Loucy (cell line): Measurements from ENCODE around the gene GNL1.

Source experiments
- H2AFZ ChIP-seq: fragments of 200-600 bp; sonication (generic); 2 replicates; pipeline ENCODE4 v1.6.0; 2016; ENCODE audit warnings: antibody characterized with exemption, mild to moderate bottlenecking, low read length, moderate library complexity
- H3F3A ChIP-seq: fragments of 200-600 bp; 2 replicates; pipeline ENCODE4 v1.6.0; 2016; ENCODE audit warnings: antibody characterized with exemption, low read depth, mild to moderate bottlenecking
- H3K27me3 ChIP-seq: fragments of 200-600 bp; sonication (generic); 2 replicates; pipeline ENCODE4 v1.6.1; 2014; ENCODE audit warnings: low read length, mild to moderate bottlenecking; ENCODE audit not compliant: insufficient read depth, poor library complexity, severe bottlenecking
- H3K36me3 ChIP-seq: fragments of 200-600 bp; sonication (generic); 2 replicates; pipeline ENCODE4 v1.6.1; 2016; ENCODE audit warnings: low read length; ENCODE audit not compliant: insufficient read depth
- H3K4me1 ChIP-seq: fragments of 200-600 bp; sonication (generic); 2 replicates; pipeline ENCODE4 v1.5.1; 2014; ENCODE audit warnings: low read length, mild to moderate bottlenecking; ENCODE audit not compliant: insufficient read depth, poor library complexity, severe bottlenecking
- H3K4me2 ChIP-seq: fragments of 200-600 bp; sonication (generic); 2 replicates; pipeline ENCODE4 v1.6.0; 2014; ENCODE audit warnings: antibody characterized with exemption, low read length, low read depth, mild to moderate bottlenecking; ENCODE audit not compliant: poor library complexity, severe bottlenecking
- H3K4me3 ChIP-seq: fragments of 200-600 bp; sonication (generic); 2 replicates; pipeline ENCODE4 v1.5.1; 2014; ENCODE audit warnings: low read length, mild to moderate bottlenecking, mixed read lengths; ENCODE audit not compliant: poor library complexity, severe bottlenecking
- H3K79me2 ChIP-seq: fragments of 200-600 bp; sonication (generic); 2 replicates; pipeline ENCODE4 v1.6.1; 2014; ENCODE audit warnings: low read length; ENCODE audit not compliant: insufficient read depth
- H3K9ac ChIP-seq: fragments of 200-600 bp; sonication (generic); 2 replicates; pipeline ENCODE4 v1.6.0; 2014; ENCODE audit warnings: mild to moderate bottlenecking, low read depth, low read length, moderate library complexity; ENCODE audit not compliant: poor library complexity, severe bottlenecking
- H3K9me2 ChIP-seq: fragments of 200-600 bp; sonication (generic); replicated peaks from 2 replicates; pipeline ENCODE4 v1.6.1; 2016; ENCODE audit warnings: low read depth, low read length, mixed read lengths
- H3K9me3 ChIP-seq: fragments of 200-600 bp; sonication (generic); 2 replicates; pipeline ENCODE4 v1.6.1; 2014; ENCODE audit warnings: mild to moderate bottlenecking, antibody characterized with exemption, low read length, low read depth; ENCODE audit not compliant: insufficient read depth
- H4K20me1 ChIP-seq: fragments of 200-600 bp; sonication (generic); 2 replicates; pipeline ENCODE4 v1.6.0; 2014; ENCODE audit warnings: antibody characterized with exemption, low read length, mild to moderate bottlenecking; ENCODE audit not compliant: insufficient read depth, poor library complexity, severe bottlenecking
- EZH2phosphoT487 ChIP-seq: fragments of 200-600 bp; IDR thresholded peaks from 2 replicates; pipeline ENCODE4 v1.6.1; 2018; ENCODE audit warnings: antibody characterized with exemption, mild to moderate bottlenecking, moderate library complexity, borderline replicate concordance
- TF ChIP-seq, protein P1 (sequence below): fragments of 200-600 bp; sonication (generic); conservative IDR thresholded peaks from 2 replicates; pipeline ENCODE4 v1.5.1; 2014; ENCODE audit warnings: mild to moderate bottlenecking, antibody characterized with exemption, low read length

Gene GNL1

DNA sequence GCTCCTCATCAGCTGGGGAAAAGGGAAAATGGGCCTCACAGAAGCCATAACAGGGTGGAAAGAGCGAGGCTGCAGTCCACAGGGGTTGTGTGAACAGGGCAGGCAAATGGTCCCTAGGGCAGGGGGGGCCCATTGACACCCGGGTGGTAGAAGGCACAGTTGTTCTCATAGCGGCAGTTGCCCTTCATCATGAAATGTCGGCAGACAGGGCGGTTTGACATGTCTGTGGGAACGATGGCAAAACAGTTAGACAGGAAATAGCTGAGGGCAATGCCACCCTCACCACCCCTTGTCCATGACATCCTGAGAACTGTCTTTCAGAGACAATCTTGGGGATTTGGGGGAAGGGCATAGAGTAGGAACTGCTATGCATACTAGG, 45.1 kb upstream of the GNL1 start:
- Histone ChIP-seq H3K4me1 (no peaks in the 10 kb centered on the region), H3K27me3 (no peaks in the 10 kb centered on the region), H2AFZ (no peak overlapping the region), H4K20me1 (no peaks in the 10 kb centered on the region), H3K4me3 (no peak overlapping the region), H3K9me2 (no peaks in the 10 kb centered on the region), H3K9ac (no peak overlapping the region), H3F3A (peaks cover 5% of the 10 kb centered on the region; the same call in 1 of the 2 replicates), H3K9me3 (no peaks in the 10 kb centered on the region), H3K36me3 (peaks cover 60% of the 10 kb centered on the region; the same call in 1 of the 2 replicates), H3K79me2 (no peaks in the 10 kb centered on the region), H3K4me2 (no peak overlapping the region)
- TF ChIP-seq, protein P1, sequence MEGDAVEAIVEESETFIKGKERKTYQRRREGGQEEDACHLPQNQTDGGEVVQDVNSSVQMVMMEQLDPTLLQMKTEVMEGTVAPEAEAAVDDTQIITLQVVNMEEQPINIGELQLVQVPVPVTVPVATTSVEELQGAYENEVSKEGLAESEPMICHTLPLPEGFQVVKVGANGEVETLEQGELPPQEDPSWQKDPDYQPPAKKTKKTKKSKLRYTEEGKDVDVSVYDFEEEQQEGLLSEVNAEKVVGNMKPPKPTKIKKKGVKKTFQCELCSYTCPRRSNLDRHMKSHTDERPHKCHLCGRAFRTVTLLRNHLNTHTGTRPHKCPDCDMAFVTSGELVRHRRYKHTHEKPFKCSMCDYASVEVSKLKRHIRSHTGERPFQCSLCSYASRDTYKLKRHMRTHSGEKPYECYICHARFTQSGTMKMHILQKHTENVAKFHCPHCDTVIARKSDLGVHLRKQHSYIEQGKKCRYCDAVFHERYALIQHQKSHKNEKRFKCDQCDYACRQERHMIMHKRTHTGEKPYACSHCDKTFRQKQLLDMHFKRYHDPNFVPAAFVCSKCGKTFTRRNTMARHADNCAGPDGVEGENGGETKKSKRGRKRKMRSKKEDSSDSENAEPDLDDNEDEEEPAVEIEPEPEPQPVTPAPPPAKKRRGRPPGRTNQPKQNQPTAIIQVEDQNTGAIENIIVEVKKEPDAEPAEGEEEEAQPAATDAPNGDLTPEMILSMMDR: no peak
- TF ChIP-seq EZH2phosphoT487: no peak

DNA sequence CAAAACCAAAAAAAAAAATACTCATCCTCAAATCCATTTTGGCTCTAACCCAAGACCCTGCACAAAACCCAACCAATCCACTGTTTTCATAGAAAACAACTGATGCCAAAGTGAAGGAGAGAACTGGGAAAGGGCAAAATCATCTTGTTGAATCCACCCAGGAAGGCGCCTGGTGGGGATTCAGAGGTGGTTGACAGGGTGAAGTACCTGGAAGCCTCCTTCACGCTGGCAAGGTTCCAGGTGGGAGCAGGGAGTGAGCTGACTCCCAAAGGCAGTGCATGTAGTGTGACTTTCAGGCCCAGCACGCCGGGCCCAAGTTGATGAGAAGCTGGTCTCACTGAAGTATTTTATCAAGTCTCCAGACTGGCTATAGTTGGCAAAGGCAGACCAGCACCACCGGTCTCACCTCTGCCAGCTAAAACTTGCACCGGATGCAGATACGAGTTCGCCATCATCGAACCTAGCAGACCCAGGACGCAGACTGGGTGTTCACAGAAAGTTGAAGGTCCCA, 44.2 kb upstream of the GNL1 start:
- Histone ChIP-seq H3K9me3 (no peaks in the 10 kb centered on the region), H3K4me2 (no peak overlapping the region), H4K20me1 (no peaks in the 10 kb centered on the region), H3K4me3 (no peak overlapping the region), H3K36me3 (peaks cover 52% of the 10 kb centered on the region; the same call in 1 of the 2 replicates), H3K9me2 (no peaks in the 10 kb centered on the region), H3K4me1 (no peaks in the 10 kb centered on the region), H3F3A (peaks cover 5% of the 10 kb centered on the region; the same call in 1 of the 2 replicates), H2AFZ (no peak overlapping the region), H3K79me2 (no peaks in the 10 kb centered on the region), H3K9ac (no peak overlapping the region), H3K27me3 (no peaks in the 10 kb centered on the region)
- TF ChIP-seq EZH2phosphoT487: no peak
- TF ChIP-seq, protein P1: no peak

DNA sequence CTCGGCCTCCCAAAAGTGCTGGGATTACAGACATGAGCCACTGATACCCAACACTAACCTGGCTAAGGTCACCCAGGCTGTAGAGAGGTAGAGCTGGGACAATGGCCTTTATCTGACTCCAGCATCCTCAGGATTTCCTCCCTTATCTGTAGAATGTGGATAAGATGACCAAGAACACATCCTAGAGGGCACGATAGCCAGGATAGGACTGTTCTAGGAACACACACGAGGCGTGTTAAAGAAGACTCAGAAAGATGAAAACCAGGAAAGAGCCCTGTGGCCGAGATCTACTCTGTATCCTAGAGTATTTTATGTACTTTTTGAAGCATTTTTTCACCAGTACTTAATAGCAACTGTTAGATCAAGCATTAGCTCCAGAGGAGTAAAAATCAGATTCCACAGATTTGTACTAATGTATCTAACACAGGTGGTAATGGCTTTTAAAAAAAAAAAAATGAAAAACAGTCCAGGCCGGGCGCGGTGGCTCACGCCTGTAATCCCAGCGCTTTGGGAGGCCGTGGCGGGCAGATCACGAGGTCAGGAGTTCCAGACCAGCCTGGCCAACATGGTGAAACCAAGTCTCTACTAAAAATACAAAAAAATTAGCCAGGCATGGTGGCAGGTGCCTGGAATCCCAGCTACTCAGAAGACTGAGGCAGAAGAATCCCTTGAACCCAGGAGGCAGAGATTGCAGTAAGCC, 43.5 kb upstream of the GNL1 start:
- H3K9me2 ChIP-seq: no peaks in the 10 kb centered on the region
- H3K4me3 ChIP-seq: no peak overlapping the region
- peaks cover 46% of the 10 kb centered on the region; the same call in 1 of the 2 replicates for H3K36me3 ChIP-seq
- no peak overlapping the region for H3K4me2 ChIP-seq
- no peaks in the 10 kb centered on the region for H3K4me1 ChIP-seq
- H3F3A ChIP-seq: peaks cover 5% of the 10 kb centered on the region; the same call in 1 of the 2 replicates
- TF ChIP-seq, protein P1: no peak
- no peak for TF ChIP-seq EZH2phosphoT487
- H3K9me3 ChIP-seq: no peaks in the 10 kb centered on the region
- no peaks in the 10 kb centered on the region for H3K27me3 ChIP-seq
- no peak overlapping the region for H3K9ac ChIP-seq
- H4K20me1 ChIP-seq: no peaks in the 10 kb centered on the region
- no peaks in the 10 kb centered on the region for H3K79me2 ChIP-seq
- no peak overlapping the region for H2AFZ ChIP-seq
